ENCODE data around the gene PTN. TPM values are rescaled to one million over a fixed set of nuclear protein-coding genes. Genes with fewer than 3 reads are reported as not detected.

PTN gene
- total RNA-seq, 1 donor from 2014 or later: 154 TPM

- no peak for FAIRE-seq
- no peak for DNase-seq (ENCODE audit: low spot score in 2 of 2)
Observed at GRCh38 chr7:137325927-137326326, 17.6 kb downstream of the PTN start.

- no peak for FAIRE-seq
Observed at GRCh38 chr7:137324796-137325696, 18.5 kb downstream of the PTN start.

DNA sequence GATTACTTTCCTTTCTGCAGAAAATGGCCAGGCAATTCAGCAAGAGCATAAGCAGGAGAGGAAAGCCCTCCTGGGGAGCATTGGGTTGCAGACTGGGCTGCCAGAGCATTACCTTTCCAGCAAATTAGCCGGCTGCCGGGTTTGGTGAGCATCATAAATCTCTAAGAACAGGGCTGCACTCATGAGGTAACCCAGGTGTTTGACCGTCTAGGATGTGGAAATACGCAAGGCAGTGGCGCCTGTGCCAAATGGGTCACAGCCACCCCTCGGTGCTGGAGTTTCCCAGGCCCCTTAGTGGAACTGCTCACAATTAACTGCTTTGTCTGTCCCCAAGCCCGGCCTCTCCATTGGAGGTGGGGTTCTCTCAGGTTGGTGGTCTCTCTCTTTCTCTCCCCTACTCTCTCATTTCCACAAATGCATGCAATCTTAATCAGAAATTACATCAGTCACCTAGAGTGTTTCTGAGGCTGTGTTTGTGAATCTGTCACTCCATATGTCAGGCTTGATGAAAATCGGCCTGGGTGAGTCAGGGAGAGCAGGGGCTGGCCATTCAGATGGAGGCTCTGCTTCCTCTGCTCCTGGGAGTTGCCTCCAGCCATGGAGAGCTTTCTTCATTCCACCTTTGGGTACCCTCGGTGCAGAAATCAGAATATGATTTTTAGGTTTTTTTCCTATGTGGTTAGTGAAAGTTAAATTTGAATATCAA is 26.7 kb downstream of the PTN start:
- FAIRE-seq (no peak), DNase-seq (ENCODE audit: low spot score in 2 of 2) (no peak)

More at GRCh38 chr7:137324796-137325696, 18.5 kb downstream of the PTN start:
- no peak for DNase-seq (ENCODE audit: low spot score in 2 of 2)

- no peak for FAIRE-seq
- DNase-seq (ENCODE audit: low spot score in 2 of 2): no peak
Observed at GRCh38 chr7:137313201-137313600, 30.3 kb downstream of the PTN start.

DNA sequence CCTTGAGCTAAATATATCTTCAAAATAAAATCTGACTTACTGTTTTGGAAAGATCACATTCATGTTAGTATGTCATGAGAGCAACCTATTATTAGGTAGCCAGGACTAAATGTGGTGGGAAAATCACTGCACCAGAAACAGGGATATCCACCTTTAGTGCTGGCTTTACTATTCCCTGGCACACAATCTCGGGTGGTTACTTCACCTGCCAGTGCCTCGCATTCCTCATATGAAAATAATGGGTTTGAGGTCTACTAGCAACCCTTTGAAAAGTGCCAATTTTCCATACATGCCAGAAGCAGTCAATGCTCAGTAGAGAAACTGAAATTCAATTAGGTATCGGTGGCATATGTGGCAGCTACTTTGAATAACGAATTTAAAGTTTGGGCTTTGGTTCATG is 36.8 kb downstream of the PTN start:
- no peak for DNase-seq (ENCODE audit: low spot score in 2 of 2)
- no peak for FAIRE-seq

- DNase-seq (ENCODE audit: low spot score in 2 of 2) (no peak), FAIRE-seq (no peak)
Observed at GRCh38 chr7:137305901-137306621, 37.5 kb downstream of the PTN start.

DNA sequence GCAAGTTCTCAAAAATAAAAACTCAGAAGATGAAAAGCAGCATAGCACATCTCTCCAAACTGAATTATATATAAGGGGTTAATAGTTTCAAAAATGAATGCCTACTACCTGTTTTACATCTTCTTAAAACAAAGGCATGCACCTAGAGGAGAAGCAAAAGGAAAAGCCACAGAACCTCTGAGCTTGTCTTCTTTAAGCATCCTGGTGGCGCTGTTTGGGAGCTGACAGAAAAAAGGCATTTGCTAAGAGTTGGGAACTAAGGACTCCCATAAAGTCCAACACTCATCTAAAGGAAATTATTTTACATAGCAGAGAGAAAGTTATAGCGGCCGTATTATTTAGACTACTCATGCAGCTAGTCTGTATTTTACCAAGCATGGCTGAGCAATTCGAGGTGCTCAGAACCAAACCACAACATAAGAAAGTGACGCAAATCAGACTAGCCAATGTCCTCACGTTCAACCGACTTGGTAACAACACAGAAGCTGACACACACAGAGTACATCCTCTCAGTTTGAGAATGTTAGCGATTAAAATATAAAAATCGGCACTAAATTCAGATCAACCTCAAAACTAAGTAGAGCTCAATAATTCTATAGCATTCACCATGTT is 38.8 kb downstream of the PTN start:
- no peak for FAIRE-seq

DNA sequence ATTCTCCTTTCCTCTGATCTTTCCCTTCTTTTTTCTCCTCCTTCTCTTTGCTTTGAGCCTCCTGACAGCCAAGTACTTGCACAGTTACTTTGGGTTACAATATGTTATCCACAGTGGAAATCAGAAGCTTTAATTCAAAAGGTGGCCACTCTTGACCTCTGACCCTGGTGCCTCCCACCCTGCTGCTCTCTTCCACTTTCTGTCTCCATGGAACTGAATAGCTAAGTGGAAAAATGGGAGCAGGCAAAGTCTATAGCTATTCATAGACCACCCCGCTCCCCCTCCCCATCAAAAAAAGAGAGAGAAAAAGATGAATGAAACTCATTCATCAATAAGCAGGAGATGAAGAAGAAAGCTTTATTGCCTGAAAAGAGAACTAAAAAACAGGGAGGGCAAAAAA is 39.4 kb downstream of the PTN start:
- FAIRE-seq: no peak

More for the DNA sequence above, 38.8 kb downstream of the PTN start:
- DNase-seq (ENCODE audit: low spot score in 2 of 2): no peak

DNA sequence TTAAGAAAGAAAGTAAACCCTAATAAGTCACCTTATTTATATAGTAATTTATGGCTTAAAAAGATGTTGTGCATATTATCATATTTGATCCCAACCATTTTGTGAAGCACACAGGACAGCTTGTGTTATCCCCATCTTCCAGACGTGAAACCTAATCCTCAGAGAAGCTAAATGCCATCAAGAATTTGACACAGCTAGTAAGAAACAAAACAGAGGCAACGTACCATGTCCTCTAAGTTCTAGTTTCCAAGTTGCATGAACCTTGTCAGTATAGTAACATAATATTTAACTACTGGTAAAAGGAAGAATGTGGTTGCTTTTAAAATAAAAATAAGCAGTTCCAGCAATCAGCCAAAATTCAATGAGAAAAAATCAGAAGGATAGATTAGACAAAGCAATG is 41.5 kb downstream of the PTN start:
- DNase-seq (ENCODE audit: low spot score in 2 of 2) (no peak), FAIRE-seq (no peak)

More for the DNA sequence above, 39.4 kb downstream of the PTN start:
- no peak for DNase-seq (ENCODE audit: low spot score in 2 of 2)

- DNase-seq (ENCODE audit: low spot score in 2 of 2): no peak
- no peak for FAIRE-seq
Observed at GRCh38 chr7:137298464-137298794, 45.1 kb downstream of the PTN start.

DNA sequence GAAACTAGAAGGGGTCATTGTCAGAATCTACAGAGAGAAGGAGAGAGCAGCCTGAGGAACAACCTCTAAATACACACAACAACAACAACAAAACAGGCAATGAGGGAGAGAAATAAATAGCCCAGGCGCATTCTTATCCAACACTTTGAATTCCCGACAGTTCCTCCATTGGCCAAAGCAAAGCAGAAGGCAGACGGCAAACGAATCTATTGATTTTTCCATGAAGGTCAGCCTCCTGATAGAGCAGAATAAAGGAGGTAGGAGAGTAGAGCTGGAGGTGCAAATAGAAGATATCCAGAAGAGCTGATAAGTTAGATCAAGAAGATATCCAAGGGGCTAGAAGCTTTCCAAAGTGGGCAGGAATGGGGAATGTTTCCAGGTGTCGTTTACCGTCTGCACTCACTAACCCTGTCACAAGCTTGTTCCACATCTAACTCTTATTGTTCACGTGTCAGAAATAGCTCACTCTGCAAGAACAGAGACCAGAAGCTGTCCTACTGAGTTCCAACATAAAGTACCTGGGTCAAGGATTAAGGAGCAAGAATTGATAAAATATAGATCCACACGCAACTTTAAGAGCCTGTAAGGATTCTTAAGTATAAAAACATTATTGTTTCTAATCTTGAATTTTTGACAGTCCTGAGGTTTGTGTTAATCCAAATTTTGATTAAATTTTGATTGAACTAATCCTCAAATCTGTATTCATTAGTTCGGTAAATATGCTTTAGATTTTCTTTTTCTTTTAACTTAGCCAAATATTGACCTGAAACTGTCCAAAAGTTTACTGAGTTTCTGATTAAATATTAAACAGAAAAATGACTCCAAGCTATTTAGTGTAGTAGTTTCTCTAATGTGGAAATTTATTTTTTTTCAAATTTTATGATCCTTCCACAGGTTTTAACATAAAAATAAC is 45.7 kb downstream of the PTN start:
- DNase-seq (ENCODE audit: low spot score in 2 of 2) (no peak), FAIRE-seq (peak; percentile 47)

DNA sequence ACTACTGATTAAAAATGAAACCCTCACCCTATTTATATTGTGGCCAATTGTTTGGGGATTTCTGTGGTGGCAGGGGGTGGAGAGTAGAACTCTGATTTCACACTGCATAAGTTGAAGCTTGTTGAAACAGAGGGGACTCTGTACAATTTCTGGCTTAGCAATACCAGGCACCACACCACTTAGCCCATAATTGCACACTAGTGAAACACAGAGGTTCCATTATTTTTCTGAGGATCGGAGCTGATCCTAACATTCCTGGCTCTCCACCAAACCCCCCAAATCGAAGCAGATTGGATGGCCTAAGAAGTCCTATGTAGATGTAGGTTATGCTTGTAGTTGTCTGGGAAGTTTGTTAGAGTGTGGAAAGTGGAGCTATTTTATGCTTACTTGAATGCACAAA is 47.0 kb downstream of the PTN start:
- no peak for DNase-seq (ENCODE audit: low spot score in 2 of 2)

GRCh38 chr7:137295739-137296324 is 47.7 kb downstream of the PTN start:
- DNase-seq (ENCODE audit: low spot score in 2 of 2) (no peak), FAIRE-seq (peak; percentile 48)

More for the DNA sequence above, 47.0 kb downstream of the PTN start:
- no peak for FAIRE-seq

DNA sequence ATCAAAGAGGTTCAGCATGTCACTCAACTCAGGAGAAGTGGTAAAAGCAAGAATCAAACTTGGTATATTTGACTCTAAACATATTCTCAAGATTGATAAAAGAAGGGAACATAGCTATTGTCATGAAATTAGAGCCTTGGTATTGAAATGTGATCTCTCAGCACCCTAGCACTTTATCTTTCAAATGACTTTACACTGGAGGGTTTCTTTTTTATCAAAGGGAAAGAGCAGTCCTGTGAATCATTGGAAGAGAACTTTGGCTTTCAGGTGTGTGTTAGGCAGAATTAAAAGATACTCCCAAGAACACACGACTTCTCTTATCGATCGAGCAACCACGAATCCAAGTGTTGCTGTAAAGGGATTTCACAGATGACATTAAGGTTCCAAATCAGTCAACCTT is 54.4 kb downstream of the PTN start:
- FAIRE-seq (no peak), DNase-seq (ENCODE audit: low spot score in 2 of 2) (no peak)

DNA sequence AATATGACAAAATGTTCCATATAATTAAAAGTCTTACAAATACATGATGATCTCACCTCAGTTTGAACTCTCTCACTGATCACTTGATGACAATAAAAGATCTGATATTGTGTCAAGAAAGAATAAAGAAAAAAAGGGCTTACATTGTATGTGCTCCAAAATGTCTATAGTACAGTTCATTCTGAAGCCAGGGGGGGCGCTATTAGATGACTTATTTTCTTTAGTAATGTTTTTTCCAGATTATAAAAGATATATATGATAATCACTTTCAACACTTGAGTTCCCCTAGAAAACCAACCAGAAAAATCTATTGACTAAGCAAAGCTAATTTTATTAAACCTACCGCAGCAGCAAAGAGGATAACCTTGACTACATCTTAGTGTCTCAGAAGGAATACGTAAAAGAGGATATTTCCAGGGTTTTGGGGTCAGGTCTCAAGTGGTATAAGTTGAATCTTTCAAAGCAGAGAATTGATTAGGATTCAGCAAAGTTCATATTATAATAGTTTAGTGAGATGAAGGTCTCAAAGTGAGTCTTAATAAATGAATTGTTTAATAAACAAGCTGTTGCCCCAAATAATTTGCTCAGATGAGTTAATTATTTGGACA is 55.8 kb downstream of the PTN start:
- FAIRE-seq: no peak
- DNase-seq (ENCODE audit: low spot score in 2 of 2): no peak

DNA sequence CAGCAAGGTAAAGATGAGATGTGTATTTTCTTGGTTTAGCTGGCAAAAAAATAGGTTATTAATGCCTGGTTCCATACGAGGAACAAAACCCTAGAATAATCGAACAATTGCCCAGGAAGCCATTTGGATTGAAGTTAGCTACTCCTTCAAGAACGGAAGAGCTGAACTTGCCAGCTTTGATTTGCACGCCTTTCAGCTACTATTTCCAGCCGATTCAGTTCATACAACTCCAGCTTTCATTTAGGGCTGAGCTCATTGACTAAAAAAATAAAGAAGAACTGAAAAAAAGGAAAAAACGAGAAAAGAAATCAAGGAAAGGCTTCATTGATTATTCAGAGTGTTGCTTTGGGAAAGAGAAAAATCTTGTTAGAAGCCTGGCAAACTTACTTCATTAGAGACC is 60.4 kb downstream of the PTN start:
- DNase-seq (ENCODE audit: low spot score in 2 of 2): peak in 1 of 2 donors; percentile 11

GRCh38 chr7:137282043-137282442 is 61.5 kb downstream of the PTN start:
- FAIRE-seq (no peak), DNase-seq (ENCODE audit: low spot score in 2 of 2) (no peak)

More for the DNA sequence above, 60.4 kb downstream of the PTN start:
- FAIRE-seq: no peak

DNA sequence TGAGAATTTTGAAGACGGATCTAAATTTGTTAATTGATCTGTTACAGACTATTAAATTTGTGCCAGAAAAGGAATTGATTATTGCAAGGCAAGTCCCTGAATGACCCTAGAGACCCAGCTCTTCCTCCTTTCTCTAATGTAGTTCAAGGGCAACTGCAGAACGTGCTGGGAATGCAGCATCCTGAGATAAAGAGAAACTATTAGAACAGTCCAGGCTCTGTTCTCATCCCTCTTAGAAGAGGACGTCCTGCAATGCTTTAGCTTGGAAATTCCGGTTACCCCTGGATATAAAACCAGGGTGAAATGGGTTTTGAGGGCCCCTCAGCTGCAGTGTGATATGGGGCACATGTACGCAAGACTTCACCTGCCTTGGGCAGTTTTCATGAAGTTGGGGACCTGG is 67.3 kb downstream of the PTN start:
- no peak for DNase-seq (ENCODE audit: low spot score in 2 of 2)

GRCh38 chr7:137272249-137272648 is 71.3 kb downstream of the PTN start:
- DNase-seq (ENCODE audit: low spot score in 2 of 2): no peak
- FAIRE-seq: no peak

More for the DNA sequence above, 67.3 kb downstream of the PTN start:
- FAIRE-seq: no peak
